ENCODE measurements around the gene SNX30.

Gene SNX30

DNA sequence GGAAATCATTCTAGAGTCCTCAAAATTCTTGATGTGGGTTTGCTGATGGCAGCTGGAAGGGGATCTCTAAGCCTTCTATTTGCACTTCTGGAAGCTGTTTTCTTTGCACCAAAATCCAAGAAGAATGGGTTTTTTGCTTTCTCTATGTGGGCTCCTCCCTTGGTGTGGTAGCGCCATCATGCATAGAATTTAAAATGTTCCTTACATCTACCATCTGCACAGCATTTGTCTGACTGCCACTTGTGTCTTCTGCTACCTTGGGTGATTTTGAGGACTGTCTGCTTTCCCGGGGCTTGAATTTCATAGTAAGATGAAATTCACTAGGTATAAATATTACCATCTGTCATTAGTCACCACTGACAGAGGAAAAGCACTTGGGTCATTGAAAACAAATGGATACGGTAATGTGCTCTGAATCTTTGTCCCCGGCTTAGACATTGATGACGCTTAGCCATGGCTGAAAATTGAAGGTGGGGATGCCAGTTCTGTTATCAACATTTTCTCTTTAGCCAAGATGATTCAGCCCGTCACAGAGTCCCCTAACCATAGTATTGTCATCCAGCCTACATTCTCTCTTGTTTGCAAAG is 30.0 kb downstream of the SNX30 start:
- no peak for DNase-seq (ENCODE audit: low read depth)
- no peak overlapping the region for H3K4me3 ChIP-seq (ENCODE audit: low read depth, low read length)
- no peak for TF ChIP-seq CTCF (IDR thresholded peaks at IDR 0.05; ENCODE audit: low read depth, low read length, missing control alignments)

DNA sequence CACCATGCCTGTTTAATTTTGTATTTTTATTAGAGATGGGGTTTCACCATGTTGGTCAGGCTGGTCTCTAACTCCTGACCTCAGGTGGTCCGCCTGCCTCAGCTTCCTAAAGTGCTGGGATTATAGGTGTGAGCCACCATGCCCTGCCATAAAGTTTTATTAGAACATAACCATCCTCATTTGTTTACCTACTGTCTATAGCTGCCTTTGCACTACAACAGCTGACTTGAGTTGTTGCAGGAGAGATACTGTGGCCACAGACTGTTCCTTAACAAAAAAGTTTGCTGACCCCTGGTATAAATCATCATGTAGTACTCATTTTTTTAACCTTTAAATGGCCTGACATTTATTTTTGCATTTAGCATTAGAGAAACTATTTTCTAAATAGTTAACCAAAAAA is 31.7 kb downstream of the SNX30 start:
- no peak for TF ChIP-seq CTCF (IDR thresholded peaks at IDR 0.05; ENCODE audit: low read depth, low read length, missing control alignments)
- no peak for DNase-seq (ENCODE audit: low read depth)
- no peak overlapping the region for H3K4me3 ChIP-seq (ENCODE audit: low read depth, low read length)

DNA sequence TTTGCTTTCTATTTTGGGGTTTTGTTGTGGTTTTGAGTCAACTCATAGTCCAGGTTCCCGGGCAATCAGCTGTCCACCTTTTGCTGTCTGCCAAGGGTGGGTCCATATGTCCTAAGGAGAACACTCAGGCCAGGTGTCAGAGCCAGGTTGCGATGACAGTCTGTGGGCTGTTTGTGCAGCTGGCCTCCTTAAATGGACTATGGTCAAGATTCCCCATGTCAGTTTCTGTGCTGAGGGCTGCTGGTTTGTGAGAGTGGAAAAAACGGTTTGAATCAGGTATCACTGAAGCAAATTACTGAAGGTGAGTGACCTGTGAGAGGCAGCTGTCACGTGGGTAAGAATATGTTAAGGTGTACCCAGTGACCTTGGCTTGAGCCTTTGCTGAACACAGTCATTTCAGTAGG is 33.0 kb downstream of the SNX30 start:
- no peak overlapping the region for H3K4me3 ChIP-seq (ENCODE audit: low read depth, low read length)
- TF ChIP-seq CTCF (IDR thresholded peaks at IDR 0.05; ENCODE audit: low read depth, low read length, missing control alignments): no peak
- no peak for DNase-seq (ENCODE audit: low read depth)

- TF ChIP-seq CTCF (IDR thresholded peaks at IDR 0.05; ENCODE audit: low read depth, low read length, missing control alignments): no peak
- DNase-seq (ENCODE audit: low read depth): no peak
- no peak overlapping the region for H3K4me3 ChIP-seq (ENCODE audit: low read depth, low read length)
These were observed 33.6 kb downstream of the SNX30 start for GRCh38 chr9:112784020-112784785.

- no peak for DNase-seq (ENCODE audit: low read depth)
- no peak overlapping the region for H3K4me3 ChIP-seq (ENCODE audit: low read depth, low read length)
- no peak for TF ChIP-seq CTCF (IDR thresholded peaks at IDR 0.05; ENCODE audit: low read depth, low read length, missing control alignments)
These were observed 35.4 kb downstream of the SNX30 start for GRCh38 chr9:112785986-112786385.

- no peak overlapping the region for H3K4me3 ChIP-seq (ENCODE audit: low read depth, low read length)
- no peak for TF ChIP-seq CTCF (IDR thresholded peaks at IDR 0.05; ENCODE audit: low read depth, low read length, missing control alignments)
- no peak for DNase-seq (ENCODE audit: low read depth)
These were observed 36.4 kb downstream of the SNX30 start for GRCh38 chr9:112786829-112787520.
